Uterus (tissue), 4 donors: ENCODE measurements around the gene B9D2. TPM values are rescaled to one million over a fixed set of nuclear protein-coding genes. Genes with fewer than 3 reads are reported as not detected.
"Not testable (repeated sequence)": the region's sequence is repeated elsewhere in the genome, so short reads cannot be mapped to it uniquely, and the experiment has no call there.

Experiments used
- DNase-seq, 2 donors: peaks; one replicate each; pipeline ENCODE4 v3.0.0-alpha.2; 2019 to 2020
- H3K27ac ChIP-seq, 2 donors: fragments of 200-600 bp; sonication (generic); 1 replicate in 1 of 2; 2 replicates in 1 of 2; pipeline ENCODE4 v1.5.1; 2016 to 2018
- H3K27me3 ChIP-seq, 2 donors: fragments of 200-600 bp; sonication (generic); one replicate each; pipeline ENCODE4 v1.5.1; 2018 to 2019; ENCODE audit warnings: control low read depth in 1 of 2
- H3K36me3 ChIP-seq, 2 donors: fragments of 200-600 bp; sonication (generic); one replicate each; pipeline ENCODE4 v1.5.1; 2019; ENCODE audit warnings: control low read depth in 1 of 2
- H3K4me1 ChIP-seq, 2 donors: fragments of 200-600 bp; sonication (generic); one replicate each; pipeline ENCODE4 v1.5.1; 2018 to 2019; ENCODE audit warnings: control low read depth in 1 of 2
- H3K4me3 ChIP-seq, 2 donors: fragments of 200-600 bp; sonication (generic); 1 replicate in 1 of 2; 2 replicates in 1 of 2; pipeline ENCODE4 v1.5.1; 2018 to 2019; ENCODE audit warnings: mild to moderate bottlenecking in 1 of 2
- H3K9me3 ChIP-seq, 2 donors: fragments of 200-600 bp; sonication (generic); one replicate each; pipeline ENCODE4 v1.5.1; 2019; ENCODE audit warnings: control low read depth in 1 of 2
- POLR2A ChIP-seq, 2 donors: fragments of 450-650 bp; IDR thresholded peaks; one replicate each; pipeline ENCODE4 v1.6.1; 2016; ENCODE audit warnings: antibody characterized with exemption in 2 of 2, mild to moderate bottlenecking in 1 of 2, moderate library complexity in 1 of 2
- intact Hi-C: fragments of 100-400 bp; cut with DNase I; formaldehyde crosslinking; loops from one replicate; pipeline ENCODE4 v1.15.1; 2023; ENCODE audit warnings: low total_unique reads
- total RNA-seq, 4 donors: library from RNA; depleted of rRNA in 3 of 4; stranded (reverse); fragments of >200 nt in 3 of 4; gene quantifications; one replicate each; pipeline versions ENCODE4 v1.1.0 to v1.2.4, GENCODE V29; 2014 to 2023
- TF ChIP-seq, protein P1 (sequence below), 4 experiments: fragments of 200-600 bp in 2 of 4; fragments of 450-650 bp in 2 of 4; sonication (generic) in 2 of 4; IDR thresholded peaks; one replicate each; pipeline ENCODE4 v1.5.1; 2016 to 2019; ENCODE audit warnings: antibody characterized with exemption in 4 of 4, mild to moderate bottlenecking in 2 of 4, moderate library complexity in 1 of 4
- donor health status: DM: yes; HTN: yes; CAD: no.

B9D2 gene
- total RNA-seq, 4 donors from 2014 or later = 0.29 to 6.2 (median 3.5) TPM; not detected in 1

GRCh38 chr19:41392775-41393174 lies 28.8 kb upstream of the B9D2 start:
- DNase-seq = no peak
- no peak for TF ChIP-seq POLR2A (IDR thresholded peaks at IDR 0.05)
- TF ChIP-seq, protein P1, sequence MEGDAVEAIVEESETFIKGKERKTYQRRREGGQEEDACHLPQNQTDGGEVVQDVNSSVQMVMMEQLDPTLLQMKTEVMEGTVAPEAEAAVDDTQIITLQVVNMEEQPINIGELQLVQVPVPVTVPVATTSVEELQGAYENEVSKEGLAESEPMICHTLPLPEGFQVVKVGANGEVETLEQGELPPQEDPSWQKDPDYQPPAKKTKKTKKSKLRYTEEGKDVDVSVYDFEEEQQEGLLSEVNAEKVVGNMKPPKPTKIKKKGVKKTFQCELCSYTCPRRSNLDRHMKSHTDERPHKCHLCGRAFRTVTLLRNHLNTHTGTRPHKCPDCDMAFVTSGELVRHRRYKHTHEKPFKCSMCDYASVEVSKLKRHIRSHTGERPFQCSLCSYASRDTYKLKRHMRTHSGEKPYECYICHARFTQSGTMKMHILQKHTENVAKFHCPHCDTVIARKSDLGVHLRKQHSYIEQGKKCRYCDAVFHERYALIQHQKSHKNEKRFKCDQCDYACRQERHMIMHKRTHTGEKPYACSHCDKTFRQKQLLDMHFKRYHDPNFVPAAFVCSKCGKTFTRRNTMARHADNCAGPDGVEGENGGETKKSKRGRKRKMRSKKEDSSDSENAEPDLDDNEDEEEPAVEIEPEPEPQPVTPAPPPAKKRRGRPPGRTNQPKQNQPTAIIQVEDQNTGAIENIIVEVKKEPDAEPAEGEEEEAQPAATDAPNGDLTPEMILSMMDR (IDR thresholded peaks at IDR 0.05) = no peak
- intact Hi-C loops = no loop called here
- Histone ChIP-seq H3K36me3 (no peaks in the 10 kb centered on the region), H3K27me3 (no peaks in the 10 kb centered on the region), H3K4me3 (no peak overlapping the region), H3K27ac (no peak overlapping the region), H3K4me1 (no peaks in the 10 kb centered on the region), H3K9me3 (no peaks in the 10 kb centered on the region)

DNA sequence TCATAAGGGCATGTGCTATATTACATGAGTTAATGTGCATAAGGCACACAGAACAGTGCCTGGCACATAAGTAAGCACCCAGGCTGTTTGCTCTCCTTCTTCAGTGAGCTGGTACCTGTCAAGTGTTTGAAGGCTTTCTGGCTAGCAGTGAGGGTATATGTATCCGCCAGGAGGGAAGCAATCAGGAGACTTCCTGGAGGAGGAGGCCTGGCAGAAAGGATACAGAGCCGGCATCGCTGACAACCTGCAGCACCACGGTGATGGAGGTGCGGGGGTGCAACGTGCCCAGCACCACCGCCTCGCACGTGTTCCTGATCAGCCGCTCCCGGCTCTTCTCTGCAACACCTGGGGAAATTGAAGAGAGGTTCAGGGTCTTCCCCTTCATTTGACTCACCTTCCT lies 27.7 kb upstream of the B9D2 start:
- Histone ChIP-seq H3K36me3 (no peaks in the 10 kb centered on the region), H3K4me3 (no peak overlapping the region), H3K27ac (no peak overlapping the region), H3K4me1 (peaks cover 0 to under 1% of the 10 kb centered on the region in 2 donors), H3K27me3 (no peaks in the 10 kb centered on the region), H3K9me3 (no peaks in the 10 kb centered on the region)
- intact Hi-C loops = no loop called here
- TF ChIP-seq, protein P1 (IDR thresholded peaks at IDR 0.05) = no peak
- no peak for TF ChIP-seq POLR2A (IDR thresholded peaks at IDR 0.05)
- DNase-seq = no peak

DNA sequence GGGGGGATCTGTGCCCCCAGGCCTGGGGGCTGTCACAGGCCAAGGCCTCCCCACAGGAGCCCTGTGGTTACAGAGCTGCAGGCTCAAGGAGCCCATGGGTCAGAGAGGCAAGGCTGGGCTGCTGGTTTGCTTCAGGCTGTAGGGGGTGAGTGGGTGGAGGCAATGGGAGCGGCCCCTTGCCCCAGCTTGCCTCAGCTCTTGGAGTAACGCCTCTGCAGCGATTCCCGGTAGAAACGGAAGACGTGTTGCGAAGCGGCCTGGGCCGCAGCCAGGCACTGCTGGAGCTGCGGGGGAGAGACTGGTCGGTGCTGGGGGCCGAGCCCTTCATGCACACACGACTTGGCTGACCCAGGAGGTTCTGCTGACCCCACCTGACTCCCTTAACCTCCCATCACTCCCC lies 22.5 kb upstream of the B9D2 start:
- Histone ChIP-seq H3K4me1 (peaks cover 0 to 4% of the 10 kb centered on the region in 2 donors), H3K36me3 (no peaks in the 10 kb centered on the region), H3K27ac (peak overlapping the region in 1 of 2 donors; percentile 34), H3K4me3 (no peak overlapping the region), H3K27me3 (no peaks in the 10 kb centered on the region), H3K9me3 (no peaks in the 10 kb centered on the region)
- intact Hi-C loops = no loop called here
- no peak for TF ChIP-seq POLR2A (IDR thresholded peaks at IDR 0.05)
- TF ChIP-seq, protein P1 (IDR thresholded peaks at IDR 0.05) = no peak
- DNase-seq = peak; percentile 44 to 68

DNA sequence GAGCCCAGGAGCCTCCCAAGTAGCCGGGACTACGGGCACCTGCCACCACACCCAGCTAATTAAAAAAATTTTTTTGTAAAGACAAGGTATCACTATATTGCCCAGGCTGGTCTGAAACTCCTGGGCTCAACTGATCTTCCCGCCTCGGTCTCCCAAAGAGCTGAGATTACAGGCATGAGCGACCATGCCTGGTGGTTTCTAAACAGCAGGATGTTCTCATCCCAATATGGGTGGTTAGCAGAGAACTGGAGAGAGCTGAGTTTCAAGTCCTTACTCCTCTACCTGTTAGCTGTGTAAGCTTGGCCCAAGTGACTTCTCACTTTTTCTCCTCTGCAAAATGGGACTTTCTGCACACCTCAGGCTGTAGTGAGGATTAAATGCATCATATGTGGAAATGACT lies 20.4 kb upstream of the B9D2 start:
- Histone ChIP-seq H3K9me3 (no peaks in the 10 kb centered on the region), H3K36me3 (no peaks in the 10 kb centered on the region)
- intact Hi-C loops = no loop called here

GRCh38 chr19:41381536-41381935 lies 17.6 kb upstream of the B9D2 start:
- H3K4me3 ChIP-seq, H3K9me3 ChIP-seq, H3K36me3 ChIP-seq, DNase-seq, intact Hi-C loops, H3K27ac ChIP-seq, H3K27me3 ChIP-seq, H3K4me1 ChIP-seq: not testable (repeated sequence)

More for the DNA sequence above, 20.4 kb upstream of the B9D2 start:
- no peak for DNase-seq
- Histone ChIP-seq H3K4me1 (peaks cover 0 to 4% of the 10 kb centered on the region in 2 donors), H3K4me3 (no peak overlapping the region), H3K27ac (no peak overlapping the region), H3K27me3 (no peaks in the 10 kb centered on the region)
- TF ChIP-seq, protein P1 (IDR thresholded peaks at IDR 0.05) = no peak
- TF ChIP-seq POLR2A (IDR thresholded peaks at IDR 0.05) = no peak
